ENCODE measurements around the gene CACNA1C. TPM values are rescaled to one million over a fixed set of nuclear protein-coding genes. Genes with fewer than 3 reads are reported as not detected.

CACNA1C gene
- total RNA-seq, 1 experiment from 2014 or later = not detected

- no peak overlapping the region for H2AFZ ChIP-seq
- H3K9me3 ChIP-seq (ENCODE audit: insufficient read depth, low read depth) = no peaks in the 10 kb centered on the region
- ChIA-PET CTCF (no interaction called here), POLR2A (ENCODE audit: unreplicated experiment) (no interaction called here)
- no peaks in the 10 kb centered on the region for H3K79me2 ChIP-seq (ENCODE audit: low read depth)
- H3F3A ChIP-seq (ENCODE audit: insufficient read depth, low read depth) = no peaks in the 10 kb centered on the region
- no peak overlapping the region for H3K4me3 ChIP-seq
- H3K4me1 ChIP-seq (replicated peaks; ENCODE audit: insufficient read depth) = no peaks in the 10 kb centered on the region
- intact Hi-C loops (cut with micrococcal nuclease; ENCODE audit: unreplicated experiment) = no loop called here
- BruUV-seq (replicated peaks) = no TSS peak
- no peak overlapping the region for H3K27ac ChIP-seq
- no peak overlapping the region for H3K4me2 ChIP-seq
- H3K36me3 ChIP-seq (ENCODE audit: low read depth) = no peaks in the 10 kb centered on the region
- TF ChIP-seq CTCF (conservative IDR thresholded peaks at IDR 0.05) = no peak
- no peak for TF ChIP-seq EZH2 (IDR thresholded peaks at IDR 0.05; ENCODE audit: low read depth)
- no peaks in the 10 kb centered on the region for H3K9me2 ChIP-seq (ENCODE audit: insufficient read depth)
- DNase-seq = no peak
- H3K27me3 ChIP-seq (ENCODE audit: insufficient read depth, low read depth) = peaks cover 91% of the 10 kb centered on the region
- no peaks in the 10 kb centered on the region for H4K20me1 ChIP-seq (ENCODE audit: insufficient read depth)
Observed at GRCh38 chr12:2376908-2377657, 324.3 kb downstream of the CACNA1C start.

GRCh38 chr12:2378835-2379330 lies 326.1 kb downstream of the CACNA1C start:
- peaks cover 93% of the 10 kb centered on the region for H3K27me3 ChIP-seq (ENCODE audit: insufficient read depth, low read depth)

GRCh38 chr12:2380946-2381345 lies 328.2 kb downstream of the CACNA1C start:
- BruUV-seq (replicated peaks) = no TSS peak
- Histone ChIP-seq H3K9me2 (ENCODE audit: insufficient read depth) (no peaks in the 10 kb centered on the region), H4K20me1 (ENCODE audit: insufficient read depth) (no peaks in the 10 kb centered on the region), H3K79me2 (ENCODE audit: low read depth) (no peaks in the 10 kb centered on the region), H3K27ac (no peak overlapping the region), H3K4me2 (no peak overlapping the region), H3K27me3 (ENCODE audit: insufficient read depth, low read depth) (peaks cover 93% of the 10 kb centered on the region), H2AFZ (no peak overlapping the region), H3K9me3 (ENCODE audit: insufficient read depth, low read depth) (no peaks in the 10 kb centered on the region), H3F3A (ENCODE audit: insufficient read depth, low read depth) (no peaks in the 10 kb centered on the region), H3K4me3 (no peak overlapping the region), H3K36me3 (ENCODE audit: low read depth) (no peaks in the 10 kb centered on the region), H3K4me1 (replicated peaks; ENCODE audit: insufficient read depth) (no peaks in the 10 kb centered on the region)
- CTCF ChIA-PET = interaction anchor here (0.6 kb wide), 1 partner anchor 156 kb away, joined by 5 read pairs; no protein-coding TSS in a partner anchor
- POLR2A ChIA-PET (ENCODE audit: unreplicated experiment) = no interaction called here
- no peak for DNase-seq
- TF ChIP-seq EZH2 (IDR thresholded peaks at IDR 0.05; ENCODE audit: low read depth) (no peak), CTCF (conservative IDR thresholded peaks at IDR 0.05) (no peak)
- intact Hi-C loops (cut with micrococcal nuclease; ENCODE audit: unreplicated experiment) = no loop called here

More at GRCh38 chr12:2378835-2379330, 326.1 kb downstream of the CACNA1C start:
- Histone ChIP-seq H3K4me3 (no peak overlapping the region), H3K79me2 (ENCODE audit: low read depth) (no peaks in the 10 kb centered on the region), H3K36me3 (ENCODE audit: low read depth) (no peaks in the 10 kb centered on the region), H4K20me1 (ENCODE audit: insufficient read depth) (no peaks in the 10 kb centered on the region), H3K4me1 (replicated peaks; ENCODE audit: insufficient read depth) (no peaks in the 10 kb centered on the region), H3K9me3 (ENCODE audit: insufficient read depth, low read depth) (no peaks in the 10 kb centered on the region), H3K9me2 (ENCODE audit: insufficient read depth) (no peaks in the 10 kb centered on the region), H3K27ac (no peak overlapping the region), H3K4me2 (no peak overlapping the region), H2AFZ (no peak overlapping the region), H3F3A (ENCODE audit: insufficient read depth, low read depth) (no peaks in the 10 kb centered on the region)
- TF ChIP-seq EZH2 (IDR thresholded peaks at IDR 0.05; ENCODE audit: low read depth) (no peak), CTCF (conservative IDR thresholded peaks at IDR 0.05) (no peak)
- CTCF ChIA-PET = no interaction called here
- DNase-seq = no peak
- POLR2A ChIA-PET (ENCODE audit: unreplicated experiment) = no interaction called here
- no TSS peak for BruUV-seq (replicated peaks)
- intact Hi-C loops (cut with micrococcal nuclease; ENCODE audit: unreplicated experiment) = no loop called here

Measured in PC-9 (cell line).